ENCODE data around the gene PAQR6. TPM values are rescaled to one million over a fixed set of nuclear protein-coding genes. Genes with fewer than 3 reads are reported as not detected.

PAQR6 gene
- total RNA-seq, 3 donors from 2014 or later (not counting 1 experiment from before 2014, with no cell fraction given), result 2.6 to 5.5 (median 3.5) TPM

DNA sequence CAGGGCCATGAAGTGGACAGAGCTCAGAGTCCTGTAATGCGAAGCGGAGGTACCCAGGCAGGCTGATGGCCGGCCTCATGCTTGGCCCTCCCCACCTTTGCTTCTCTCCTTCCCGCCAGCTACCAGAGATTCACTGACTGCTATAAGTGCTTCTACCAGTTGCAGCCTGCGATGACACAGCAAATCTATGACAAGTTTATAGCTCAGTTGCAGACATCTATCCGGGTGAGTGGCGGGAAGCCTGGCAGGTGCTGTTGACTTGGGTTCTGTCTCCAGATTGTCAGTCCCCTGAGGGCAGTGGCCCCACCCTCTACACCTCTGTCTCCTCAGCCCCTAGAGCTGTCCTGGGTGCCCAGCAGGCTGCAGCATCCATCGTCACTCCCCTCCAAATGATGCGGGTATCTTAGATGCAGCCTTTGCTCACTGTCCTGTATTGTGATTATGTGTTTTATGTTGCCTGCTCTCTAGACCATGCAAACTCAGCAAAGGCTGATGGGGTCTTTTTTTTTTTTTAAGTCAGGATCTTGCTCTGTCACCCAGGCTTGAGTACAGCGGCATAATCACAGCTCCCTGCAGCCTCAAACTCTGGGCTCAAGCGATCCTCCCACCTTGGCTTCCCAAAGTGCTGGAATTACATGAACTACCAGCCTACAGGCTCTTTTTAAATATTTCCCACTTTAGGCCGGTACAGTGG is 15.5 kb downstream of the PAQR6 start:
- Mint-ChIP-seq H3K36me3 (no peaks in the 10 kb centered on the region), H3K4me1 (no peaks in the 10 kb centered on the region), H3K4me3 (no peak overlapping the region), H3K9me3 (no peaks in the 10 kb centered on the region), H3K27me3 (ENCODE audit: low read depth in 2 of 2) (no peaks in the 10 kb centered on the region), H3K27ac (no peak overlapping the region)
- DNase-seq (no peak), ATAC-seq (peak in 1 of 3 donors; percentile 20)
- TF ChIP-seq, protein P1, sequence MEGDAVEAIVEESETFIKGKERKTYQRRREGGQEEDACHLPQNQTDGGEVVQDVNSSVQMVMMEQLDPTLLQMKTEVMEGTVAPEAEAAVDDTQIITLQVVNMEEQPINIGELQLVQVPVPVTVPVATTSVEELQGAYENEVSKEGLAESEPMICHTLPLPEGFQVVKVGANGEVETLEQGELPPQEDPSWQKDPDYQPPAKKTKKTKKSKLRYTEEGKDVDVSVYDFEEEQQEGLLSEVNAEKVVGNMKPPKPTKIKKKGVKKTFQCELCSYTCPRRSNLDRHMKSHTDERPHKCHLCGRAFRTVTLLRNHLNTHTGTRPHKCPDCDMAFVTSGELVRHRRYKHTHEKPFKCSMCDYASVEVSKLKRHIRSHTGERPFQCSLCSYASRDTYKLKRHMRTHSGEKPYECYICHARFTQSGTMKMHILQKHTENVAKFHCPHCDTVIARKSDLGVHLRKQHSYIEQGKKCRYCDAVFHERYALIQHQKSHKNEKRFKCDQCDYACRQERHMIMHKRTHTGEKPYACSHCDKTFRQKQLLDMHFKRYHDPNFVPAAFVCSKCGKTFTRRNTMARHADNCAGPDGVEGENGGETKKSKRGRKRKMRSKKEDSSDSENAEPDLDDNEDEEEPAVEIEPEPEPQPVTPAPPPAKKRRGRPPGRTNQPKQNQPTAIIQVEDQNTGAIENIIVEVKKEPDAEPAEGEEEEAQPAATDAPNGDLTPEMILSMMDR (IDR thresholded peaks at IDR 0.05), result no peak
- no peak overlapping the region for H3K27ac ChIP-seq (ENCODE audit: low read length)
- no peaks in the 10 kb centered on the region for H3K27me3 ChIP-seq (ENCODE audit: control insufficient read depth, insufficient read depth, low read length)
- 77% methylated on average over 12 of the region's 12 CpGs for WGBS (ENCODE audit: insufficient coverage)
- H3K36me3 ChIP-seq (ENCODE audit: control insufficient read depth, insufficient read depth, low read length), result peaks cover 32% of the 10 kb centered on the region
- H3K9me3 ChIP-seq (ENCODE audit: control insufficient read depth, insufficient read depth, low read length), result no peaks in the 10 kb centered on the region
- no peaks in the 10 kb centered on the region for H3K4me1 ChIP-seq (ENCODE audit: control insufficient read depth, insufficient read depth, low read length)
- intact Hi-C loops (cut with micrococcal nuclease), result no loop called here
- no peak overlapping the region for H3K4me3 ChIP-seq (ENCODE audit: low read length)

- Mint-ChIP-seq H3K4me3 (no peak overlapping the region), H3K9me3 (no peaks in the 10 kb centered on the region), H3K27me3 (ENCODE audit: low read depth in 2 of 2) (no peaks in the 10 kb centered on the region), H3K36me3 (no peaks in the 10 kb centered on the region), H3K4me1 (peaks cover 0 to 6% of the 10 kb centered on the region in 2 donors), H3K27ac (no peak overlapping the region)
- intact Hi-C loops (cut with micrococcal nuclease), result no loop called here
- no peak for DNase-seq
- Histone ChIP-seq H3K36me3 (ENCODE audit: control insufficient read depth, insufficient read depth, low read length) (peaks cover 19% of the 10 kb centered on the region), H3K4me3 (ENCODE audit: low read length) (no peak overlapping the region), H3K27ac (ENCODE audit: low read length) (no peak overlapping the region), H3K27me3 (ENCODE audit: control insufficient read depth, insufficient read depth, low read length) (no peaks in the 10 kb centered on the region), H3K4me1 (ENCODE audit: control insufficient read depth, insufficient read depth, low read length) (peaks cover 2% of the 10 kb centered on the region), H3K9me3 (ENCODE audit: control insufficient read depth, insufficient read depth, low read length) (no peaks in the 10 kb centered on the region)
- no peak for ATAC-seq
- TF ChIP-seq, protein P1 (IDR thresholded peaks at IDR 0.05), result no peak
- 91% methylated on average over 1 of the region's 1 CpG for WGBS (ENCODE audit: insufficient coverage)
Observed at GRCh38 chr1:156230473-156230837, 17.4 kb downstream of the PAQR6 start.

GRCh38 chr1:156229809-156230472 is 17.9 kb downstream of the PAQR6 start:
- H3K9me3 Mint-ChIP-seq, result no peaks in the 10 kb centered on the region
- no peak overlapping the region for H3K4me3 ChIP-seq (ENCODE audit: low read length)
- peaks cover 4% of the 10 kb centered on the region for H3K4me1 ChIP-seq (ENCODE audit: control insufficient read depth, insufficient read depth, low read length)
- H3K4me3 Mint-ChIP-seq, result no peak overlapping the region
- WGBS (ENCODE audit: insufficient coverage), result 96% methylated on average over 11 of the region's 11 CpGs
- H3K36me3 Mint-ChIP-seq, result no peaks in the 10 kb centered on the region
- no peaks in the 10 kb centered on the region for H3K9me3 ChIP-seq (ENCODE audit: control insufficient read depth, insufficient read depth, low read length)
- DNase-seq (no peak), ATAC-seq (no peak)
- peaks cover 0 to 10% of the 10 kb centered on the region in 2 donors for H3K4me1 Mint-ChIP-seq
- H3K27ac Mint-ChIP-seq, result no peak overlapping the region
- peaks cover 19% of the 10 kb centered on the region for H3K36me3 ChIP-seq (ENCODE audit: control insufficient read depth, insufficient read depth, low read length)
- intact Hi-C loops (cut with micrococcal nuclease), result no loop called here
- H3K27me3 ChIP-seq (ENCODE audit: control insufficient read depth, insufficient read depth, low read length), result no peaks in the 10 kb centered on the region
- H3K27ac ChIP-seq (ENCODE audit: low read length), result no peak overlapping the region
- H3K27me3 Mint-ChIP-seq (ENCODE audit: low read depth in 2 of 2), result no peaks in the 10 kb centered on the region
- TF ChIP-seq, protein P1 (IDR thresholded peaks at IDR 0.05), result no peak
